ENCODE measurements around the gene TAB2.

DNA sequence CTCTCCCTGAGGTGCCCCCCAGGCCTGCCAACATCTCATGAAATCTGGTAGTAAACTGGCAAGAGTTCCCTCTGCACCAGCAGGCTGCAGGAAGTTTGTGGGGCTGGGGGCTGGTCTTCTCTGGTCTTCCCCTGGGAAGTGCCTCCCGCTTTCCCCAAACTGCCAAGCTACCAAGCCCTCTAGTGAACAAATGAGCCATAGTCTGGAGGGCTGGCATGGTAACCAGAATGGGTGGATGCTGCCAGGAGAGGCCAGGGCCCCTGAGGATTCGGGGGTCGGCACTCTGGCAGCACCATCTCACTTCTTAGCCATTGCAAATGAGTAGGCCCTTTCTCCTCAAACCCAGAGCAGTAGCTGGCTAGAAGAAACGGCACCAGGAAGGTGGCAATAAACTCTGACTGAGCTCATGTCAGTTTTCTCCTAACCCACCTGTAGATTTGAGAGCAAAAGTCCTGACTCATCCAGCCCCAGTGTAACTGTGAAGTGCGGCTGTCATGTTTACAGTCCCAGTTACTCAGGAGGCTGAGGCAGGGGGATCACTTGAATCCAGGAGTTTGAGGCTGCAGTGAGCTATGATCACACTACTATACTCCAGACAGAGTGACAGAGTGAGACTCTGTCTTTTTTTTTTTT, 131.4 kb downstream of the TAB2 start:
- TF ChIP-seq, protein P1, sequence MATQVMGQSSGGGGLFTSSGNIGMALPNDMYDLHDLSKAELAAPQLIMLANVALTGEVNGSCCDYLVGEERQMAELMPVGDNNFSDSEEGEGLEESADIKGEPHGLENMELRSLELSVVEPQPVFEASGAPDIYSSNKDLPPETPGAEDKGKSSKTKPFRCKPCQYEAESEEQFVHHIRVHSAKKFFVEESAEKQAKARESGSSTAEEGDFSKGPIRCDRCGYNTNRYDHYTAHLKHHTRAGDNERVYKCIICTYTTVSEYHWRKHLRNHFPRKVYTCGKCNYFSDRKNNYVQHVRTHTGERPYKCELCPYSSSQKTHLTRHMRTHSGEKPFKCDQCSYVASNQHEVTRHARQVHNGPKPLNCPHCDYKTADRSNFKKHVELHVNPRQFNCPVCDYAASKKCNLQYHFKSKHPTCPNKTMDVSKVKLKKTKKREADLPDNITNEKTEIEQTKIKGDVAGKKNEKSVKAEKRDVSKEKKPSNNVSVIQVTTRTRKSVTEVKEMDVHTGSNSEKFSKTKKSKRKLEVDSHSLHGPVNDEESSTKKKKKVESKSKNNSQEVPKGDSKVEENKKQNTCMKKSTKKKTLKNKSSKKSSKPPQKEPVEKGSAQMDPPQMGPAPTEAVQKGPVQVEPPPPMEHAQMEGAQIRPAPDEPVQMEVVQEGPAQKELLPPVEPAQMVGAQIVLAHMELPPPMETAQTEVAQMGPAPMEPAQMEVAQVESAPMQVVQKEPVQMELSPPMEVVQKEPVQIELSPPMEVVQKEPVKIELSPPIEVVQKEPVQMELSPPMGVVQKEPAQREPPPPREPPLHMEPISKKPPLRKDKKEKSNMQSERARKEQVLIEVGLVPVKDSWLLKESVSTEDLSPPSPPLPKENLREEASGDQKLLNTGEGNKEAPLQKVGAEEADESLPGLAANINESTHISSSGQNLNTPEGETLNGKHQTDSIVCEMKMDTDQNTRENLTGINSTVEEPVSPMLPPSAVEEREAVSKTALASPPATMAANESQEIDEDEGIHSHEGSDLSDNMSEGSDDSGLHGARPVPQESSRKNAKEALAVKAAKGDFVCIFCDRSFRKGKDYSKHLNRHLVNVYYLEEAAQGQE (IDR thresholded peaks at IDR 0.05; ENCODE audit: borderline replicate concordance): no peak
- TF ChIP-seq, protein P1 (CRISPR knock-in tag; IDR thresholded peaks at IDR 0.05; ENCODE audit: low read depth): no peak
- TF ChIP-seq, protein P2, sequence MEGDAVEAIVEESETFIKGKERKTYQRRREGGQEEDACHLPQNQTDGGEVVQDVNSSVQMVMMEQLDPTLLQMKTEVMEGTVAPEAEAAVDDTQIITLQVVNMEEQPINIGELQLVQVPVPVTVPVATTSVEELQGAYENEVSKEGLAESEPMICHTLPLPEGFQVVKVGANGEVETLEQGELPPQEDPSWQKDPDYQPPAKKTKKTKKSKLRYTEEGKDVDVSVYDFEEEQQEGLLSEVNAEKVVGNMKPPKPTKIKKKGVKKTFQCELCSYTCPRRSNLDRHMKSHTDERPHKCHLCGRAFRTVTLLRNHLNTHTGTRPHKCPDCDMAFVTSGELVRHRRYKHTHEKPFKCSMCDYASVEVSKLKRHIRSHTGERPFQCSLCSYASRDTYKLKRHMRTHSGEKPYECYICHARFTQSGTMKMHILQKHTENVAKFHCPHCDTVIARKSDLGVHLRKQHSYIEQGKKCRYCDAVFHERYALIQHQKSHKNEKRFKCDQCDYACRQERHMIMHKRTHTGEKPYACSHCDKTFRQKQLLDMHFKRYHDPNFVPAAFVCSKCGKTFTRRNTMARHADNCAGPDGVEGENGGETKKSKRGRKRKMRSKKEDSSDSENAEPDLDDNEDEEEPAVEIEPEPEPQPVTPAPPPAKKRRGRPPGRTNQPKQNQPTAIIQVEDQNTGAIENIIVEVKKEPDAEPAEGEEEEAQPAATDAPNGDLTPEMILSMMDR (IDR thresholded peaks at IDR 0.05 in 2 of 3, conservative IDR thresholded peaks at IDR 0.05 in 1 of 3; ENCODE audit: insufficient read depth in 2 of 3, low read depth in 1 of 3, low read length in 3 of 3): no peak
- TF ChIP-seq RFX7 (CRISPR knock-in tag; IDR thresholded peaks at IDR 0.05): no peak
- no peak for TF ChIP-seq NR2C2 (CRISPR knock-in tag; IDR thresholded peaks at IDR 0.05)
- TF ChIP-seq NR2C2 (tag; IDR thresholded peaks at IDR 0.05): no peak
- no peak for TF ChIP-seq SP2 (IDR thresholded peaks at IDR 0.05; ENCODE audit: extremely low read depth, low read depth, low read length, poor library complexity, severe bottlenecking)
- no peak for TF ChIP-seq FOXM1 (IDR thresholded peaks at IDR 0.05; ENCODE audit: low read depth)
- TF ChIP-seq FOXM1 (CRISPR knock-in tag; IDR thresholded peaks at IDR 0.05; ENCODE audit: low read depth): no peak
- TF ChIP-seq, protein P3, sequence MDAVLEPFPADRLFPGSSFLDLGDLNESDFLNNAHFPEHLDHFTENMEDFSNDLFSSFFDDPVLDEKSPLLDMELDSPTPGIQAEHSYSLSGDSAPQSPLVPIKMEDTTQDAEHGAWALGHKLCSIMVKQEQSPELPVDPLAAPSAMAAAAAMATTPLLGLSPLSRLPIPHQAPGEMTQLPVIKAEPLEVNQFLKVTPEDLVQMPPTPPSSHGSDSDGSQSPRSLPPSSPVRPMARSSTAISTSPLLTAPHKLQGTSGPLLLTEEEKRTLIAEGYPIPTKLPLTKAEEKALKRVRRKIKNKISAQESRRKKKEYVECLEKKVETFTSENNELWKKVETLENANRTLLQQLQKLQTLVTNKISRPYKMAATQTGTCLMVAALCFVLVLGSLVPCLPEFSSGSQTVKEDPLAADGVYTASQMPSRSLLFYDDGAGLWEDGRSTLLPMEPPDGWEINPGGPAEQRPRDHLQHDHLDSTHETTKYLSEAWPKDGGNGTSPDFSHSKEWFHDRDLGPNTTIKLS (IDR thresholded peaks at IDR 0.05; ENCODE audit: borderline replicate concordance, low read depth): no peak
- TF ChIP-seq SIN3A (IDR thresholded peaks at IDR 0.05; ENCODE audit: borderline replicate concordance in 2 of 2, control insufficient read depth in 1 of 2, low read depth in 2 of 2, low read length in 2 of 2): no peak
- TF ChIP-seq BHLHE40 (IDR thresholded peaks at IDR 0.05; ENCODE audit: low read length): no peak
- TF ChIP-seq ZEB2 (IDR thresholded peaks at IDR 0.05): no peak
- TF ChIP-seq, protein P4, sequence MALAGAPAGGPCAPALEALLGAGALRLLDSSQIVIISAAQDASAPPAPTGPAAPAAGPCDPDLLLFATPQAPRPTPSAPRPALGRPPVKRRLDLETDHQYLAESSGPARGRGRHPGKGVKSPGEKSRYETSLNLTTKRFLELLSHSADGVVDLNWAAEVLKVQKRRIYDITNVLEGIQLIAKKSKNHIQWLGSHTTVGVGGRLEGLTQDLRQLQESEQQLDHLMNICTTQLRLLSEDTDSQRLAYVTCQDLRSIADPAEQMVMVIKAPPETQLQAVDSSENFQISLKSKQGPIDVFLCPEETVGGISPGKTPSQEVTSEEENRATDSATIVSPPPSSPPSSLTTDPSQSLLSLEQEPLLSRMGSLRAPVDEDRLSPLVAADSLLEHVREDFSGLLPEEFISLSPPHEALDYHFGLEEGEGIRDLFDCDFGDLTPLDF (CRISPR knock-in tag; IDR thresholded peaks at IDR 0.05): no peak
